DMS79 (cell line): ENCODE measurements around the gene TGM1.

Experiments used
- DNase-seq: peaks from one replicate; lab custom pipeline; 2025; lab: John Stamatoyannopoulos, UW

The TGM1 gene

DNA sequence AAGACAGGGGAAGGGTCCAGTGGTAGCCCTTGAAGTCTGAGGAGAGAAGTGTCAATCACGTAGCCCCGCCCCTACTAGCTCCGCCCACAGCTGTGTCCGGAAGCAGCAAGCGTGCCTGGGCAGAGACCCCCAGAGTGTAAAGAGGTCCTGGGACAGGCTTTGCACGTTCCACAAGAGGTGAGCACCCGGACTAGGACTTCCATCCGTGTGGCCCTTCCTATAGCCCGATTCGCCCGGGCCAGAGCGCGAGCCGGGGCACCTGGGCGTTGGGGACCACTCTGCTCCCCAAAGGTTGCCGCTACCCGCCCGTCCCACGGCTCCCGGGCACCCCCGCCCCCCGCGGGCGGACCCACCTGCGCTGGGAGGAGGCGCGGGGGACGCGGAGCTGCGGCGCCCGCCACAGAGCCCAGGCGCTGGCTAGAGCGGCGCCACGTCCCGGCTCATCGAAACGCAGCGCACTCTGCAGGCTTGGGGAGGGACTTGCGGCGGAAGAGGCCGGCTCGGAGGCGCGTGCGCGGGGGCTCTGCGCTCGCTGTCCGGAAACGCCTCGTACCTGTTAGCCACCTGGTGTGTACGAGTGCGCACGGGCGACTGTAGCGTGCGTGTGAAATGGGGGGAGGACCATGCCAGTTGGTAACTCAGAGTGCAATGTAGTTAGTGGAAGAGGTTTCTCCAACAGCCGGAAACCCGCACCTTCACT is 8.3 kb upstream of the TGM1 start, which contains the start of gene RABGGTA:
Gene RABGGTA, minus strand, starts transcription at position 464 of the 700 bp plus-strand sequence. CDS start 482 bp downstream, outside the sequence.
- DNase-seq: peak; percentile 91

DNA sequence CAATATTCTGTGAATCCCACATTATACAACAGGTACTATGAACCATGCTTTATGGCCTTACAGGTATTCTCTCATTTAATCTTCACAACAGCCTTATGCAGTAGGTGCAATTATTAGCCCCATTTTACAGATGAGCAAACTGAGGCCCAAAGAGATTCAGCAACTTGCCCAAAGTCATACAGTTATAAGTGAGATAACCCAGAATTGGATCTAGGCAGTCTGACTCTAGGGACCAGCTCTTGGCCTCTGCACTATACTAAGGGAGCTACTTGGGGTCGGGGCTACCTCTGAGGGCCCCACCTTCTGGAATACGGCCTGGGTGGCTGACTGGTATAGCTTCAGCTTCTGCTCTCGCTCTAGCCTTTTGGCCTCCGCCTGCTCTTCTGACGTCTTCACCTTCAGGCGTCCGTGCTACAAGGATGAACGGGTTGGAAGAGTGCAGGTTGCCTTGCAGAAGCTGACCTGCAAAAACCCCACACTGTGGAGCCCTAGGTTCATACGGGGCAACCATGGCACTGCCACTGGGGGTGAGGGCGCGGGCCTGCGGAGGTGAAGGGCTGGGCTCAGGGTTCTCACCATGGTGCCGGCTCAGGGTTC is 7.7 kb upstream of the TGM1 start:
- DNase-seq: peak; percentile 60

DNA sequence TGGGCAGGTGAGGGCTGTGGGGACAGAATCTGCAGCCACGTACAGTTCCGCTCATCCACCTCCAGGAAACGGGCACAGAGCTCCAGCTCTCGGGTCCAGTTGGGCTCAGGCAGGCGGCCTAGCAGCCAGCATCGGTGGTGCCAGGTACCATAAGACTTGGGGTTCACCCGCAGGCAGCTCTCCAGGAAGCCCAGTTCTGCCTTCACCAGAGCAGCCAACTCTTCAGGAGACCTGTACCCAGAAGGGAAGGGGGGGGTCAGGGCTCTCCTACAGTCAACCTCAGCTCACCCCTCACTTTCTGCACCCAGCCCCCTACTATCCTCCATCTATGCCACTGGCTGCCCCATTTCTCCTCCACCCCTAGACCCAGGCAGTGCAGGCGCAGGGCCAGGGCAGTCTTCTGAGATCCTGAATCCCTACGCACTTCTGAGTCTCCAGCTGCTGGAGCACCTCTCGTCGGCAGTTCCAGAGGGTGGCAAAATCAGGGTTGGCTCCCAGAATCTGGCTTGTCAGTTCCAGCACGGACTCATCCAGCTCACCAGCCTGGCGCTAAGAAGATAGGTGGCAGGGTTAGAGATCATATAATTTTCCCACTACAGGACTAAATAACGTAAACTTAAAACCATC is 7.0 kb upstream of the TGM1 start:
- no peak for DNase-seq

- no peak for DNase-seq
Measured at GRCh38 chr14:24269368-24269767, 6.4 kb upstream of the TGM1 start.

GRCh38 chr14:24268225-24268624 is 5.2 kb upstream of the TGM1 start:
- DNase-seq: no peak

DNA sequence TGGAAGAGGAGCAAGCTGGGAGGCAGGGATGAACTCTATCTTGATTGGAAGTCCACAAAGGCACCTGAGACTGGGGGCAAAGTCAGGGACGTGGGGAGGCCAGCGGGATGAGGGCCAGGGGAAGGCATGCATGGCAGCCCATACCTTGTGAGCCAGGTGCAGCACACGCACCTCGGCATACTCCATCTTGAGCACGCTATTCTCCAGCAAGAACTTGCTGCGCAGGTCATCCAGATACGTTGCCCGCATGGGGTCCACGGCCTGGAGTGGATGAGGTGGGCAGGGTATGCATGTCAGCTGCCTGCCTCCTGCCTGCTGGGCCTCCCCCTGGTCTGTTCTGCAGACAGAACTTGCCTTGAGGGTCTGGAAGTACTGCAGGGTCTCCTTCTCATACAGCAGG is 4.5 kb upstream of the TGM1 start:
- no peak for DNase-seq

DNA sequence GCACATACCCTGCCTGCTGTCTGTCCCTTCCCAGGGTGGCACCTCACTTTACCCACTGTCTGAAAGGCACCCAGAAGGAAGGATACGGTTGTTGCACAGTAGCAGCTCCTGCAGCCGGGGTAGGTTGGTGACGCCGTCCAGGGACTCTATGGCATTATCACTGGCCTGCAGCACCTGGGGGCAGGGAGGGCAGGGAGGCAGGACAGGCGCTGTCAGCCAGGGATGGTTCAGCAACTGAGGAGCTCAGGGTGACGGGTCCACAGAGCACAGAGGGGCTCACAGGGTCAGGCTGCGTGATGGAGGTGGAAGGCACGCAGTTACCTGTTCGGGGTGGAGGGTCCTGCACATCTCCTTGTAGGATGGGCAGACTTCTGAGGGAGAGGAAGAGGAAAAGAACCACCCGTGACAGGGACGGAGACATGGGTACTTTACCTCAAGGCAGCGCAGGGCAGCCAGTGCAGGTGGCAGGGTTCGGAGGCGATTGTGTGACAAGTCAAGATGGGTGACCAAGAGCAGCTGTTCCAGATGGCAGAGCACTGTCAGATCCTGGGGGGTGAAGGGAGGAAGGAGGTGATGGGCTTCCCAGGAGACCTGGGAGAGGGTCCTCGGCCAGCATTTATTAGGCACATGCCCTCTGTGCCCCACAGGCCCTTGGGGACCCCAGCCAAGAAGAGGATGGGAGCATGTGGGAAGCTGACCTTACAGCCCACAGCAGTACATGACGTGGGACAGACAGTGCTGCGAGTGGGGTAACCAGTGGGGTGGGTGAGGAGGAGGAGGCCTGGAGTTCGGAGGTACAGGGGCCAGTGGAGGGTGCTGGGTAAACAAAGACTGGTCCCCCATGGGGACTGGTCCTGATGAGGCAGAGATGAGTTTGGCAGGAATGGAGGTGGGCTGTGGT is 3.6 kb upstream of the TGM1 start:
- no peak for DNase-seq

DNA sequence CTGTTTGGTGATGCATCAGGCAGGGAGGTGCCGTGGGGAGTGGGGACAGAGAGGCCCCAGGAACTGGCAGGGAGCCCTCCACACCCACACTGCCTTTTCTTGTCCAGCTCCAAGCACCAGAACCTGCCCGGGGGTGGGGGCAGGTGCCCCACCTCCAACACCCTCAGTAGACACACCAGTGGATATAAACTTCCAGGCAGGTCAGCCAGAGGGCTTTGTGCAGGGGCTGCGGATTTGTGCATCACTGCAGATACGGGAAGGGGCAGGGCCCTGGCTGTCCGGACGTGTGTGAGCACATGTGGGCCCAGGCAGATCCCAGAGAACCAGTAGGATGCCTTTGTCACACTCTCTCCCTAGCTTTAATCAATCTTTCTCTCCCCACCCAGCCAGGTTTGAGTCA is 1.3 kb upstream of the TGM1 start:
- no peak for DNase-seq

DNA sequence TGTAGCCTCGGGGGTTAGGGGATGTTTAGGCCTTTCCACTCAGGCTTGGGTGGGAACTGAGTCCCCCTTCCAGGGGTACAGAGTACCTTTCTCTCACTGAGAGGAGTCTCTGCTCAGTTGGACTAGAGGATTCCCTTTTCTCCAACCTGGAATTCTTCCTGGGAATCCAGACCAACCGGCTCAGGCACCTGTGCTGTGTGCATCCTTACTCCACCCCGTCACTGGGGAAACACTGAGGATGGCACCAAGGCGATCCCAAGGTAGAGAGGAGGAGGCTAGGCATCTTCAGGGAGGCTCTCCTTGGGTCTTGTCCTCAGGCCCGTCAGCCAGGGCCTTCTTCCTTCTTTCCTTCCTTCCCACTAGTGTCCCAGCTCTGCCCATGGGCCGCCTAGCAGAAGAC is 871 bp upstream of the TGM1 start:
- DNase-seq: no peak

- DNase-seq: no peak
Measured at GRCh38 chr14:24261969-24262327, 1.0 kb downstream of the TGM1 start.

DNA sequence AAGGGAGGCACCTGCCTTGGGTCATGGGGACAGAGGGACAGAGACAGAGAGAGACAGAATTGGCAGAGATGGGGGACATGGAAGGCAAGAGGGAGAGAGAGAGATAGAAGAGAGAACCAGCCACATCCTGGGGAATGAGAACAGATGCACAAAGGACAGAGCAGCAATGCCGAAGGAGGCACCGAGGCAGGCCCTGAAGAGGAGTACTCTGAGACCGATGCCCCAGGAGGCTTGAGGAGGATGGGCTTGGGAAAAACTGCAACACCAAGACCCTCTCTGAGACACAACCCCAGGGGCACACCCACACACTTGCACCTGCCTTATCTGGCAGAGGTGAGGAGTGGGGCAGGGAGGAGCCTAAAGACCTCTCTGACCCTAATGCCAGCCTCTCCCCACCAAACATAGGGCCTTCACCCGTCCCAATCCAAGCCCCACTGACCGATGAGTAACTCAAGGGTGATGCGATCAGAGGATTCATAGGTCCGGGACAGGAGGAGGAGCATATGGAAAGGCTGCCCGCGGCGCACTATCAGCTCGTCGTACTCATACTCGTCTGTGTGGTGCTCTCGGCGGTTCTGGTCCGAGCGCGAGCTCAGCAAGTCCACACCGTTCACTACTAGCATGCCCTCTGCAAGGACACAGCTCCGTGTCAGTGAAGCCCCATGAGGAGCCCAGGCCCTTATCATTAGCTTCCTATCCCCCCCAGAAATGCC is 1.6 kb downstream of the TGM1 start:
- DNase-seq: no peak

DNA sequence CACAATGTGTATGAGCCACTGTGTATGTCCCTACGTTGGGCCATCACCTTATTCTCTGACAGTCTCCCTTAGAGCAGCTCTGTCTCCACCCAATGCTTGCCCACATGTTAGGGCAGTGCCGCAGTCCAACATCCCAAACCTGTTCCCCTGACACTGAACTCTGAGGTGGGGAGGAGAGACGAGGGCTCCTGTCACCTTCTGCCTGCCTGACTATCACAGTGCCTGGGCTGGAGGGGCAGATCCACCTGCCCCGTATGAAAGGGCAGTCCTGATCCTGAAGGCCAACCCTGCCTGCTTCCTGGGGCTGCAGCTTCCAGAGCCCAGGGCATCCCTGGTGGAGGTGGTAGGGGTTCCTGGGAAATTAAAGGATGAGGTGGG is 2.2 kb downstream of the TGM1 start:
- DNase-seq: no peak

- no peak for DNase-seq
Measured at GRCh38 chr14:24260026-24260779, 2.8 kb downstream of the TGM1 start.

GRCh38 chr14:24259282-24260025 is 3.5 kb downstream of the TGM1 start:
- no peak for DNase-seq

- DNase-seq: no peak
Measured at GRCh38 chr14:24258548-24259265, 4.3 kb downstream of the TGM1 start.

DNA sequence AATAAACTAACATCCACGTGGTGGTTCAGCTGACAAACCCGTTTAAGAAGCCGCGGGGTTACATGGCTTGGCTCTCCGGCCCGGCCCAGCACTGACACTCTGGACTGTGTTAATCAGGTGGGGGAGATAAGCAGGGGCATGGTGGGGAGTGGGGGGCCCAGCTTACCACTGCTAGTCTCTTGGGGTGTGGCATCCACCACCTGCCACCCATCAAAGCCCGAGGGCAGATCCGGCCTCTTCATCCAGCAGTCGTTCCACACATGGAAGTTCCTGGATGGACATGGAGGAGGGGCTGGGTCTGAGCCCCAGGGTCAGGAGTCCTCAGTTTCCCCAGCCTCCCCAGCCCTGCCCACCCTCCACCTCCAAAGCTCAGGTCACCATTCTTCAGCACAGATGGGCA is 4.9 kb downstream of the TGM1 start:
- no peak for DNase-seq

DNA sequence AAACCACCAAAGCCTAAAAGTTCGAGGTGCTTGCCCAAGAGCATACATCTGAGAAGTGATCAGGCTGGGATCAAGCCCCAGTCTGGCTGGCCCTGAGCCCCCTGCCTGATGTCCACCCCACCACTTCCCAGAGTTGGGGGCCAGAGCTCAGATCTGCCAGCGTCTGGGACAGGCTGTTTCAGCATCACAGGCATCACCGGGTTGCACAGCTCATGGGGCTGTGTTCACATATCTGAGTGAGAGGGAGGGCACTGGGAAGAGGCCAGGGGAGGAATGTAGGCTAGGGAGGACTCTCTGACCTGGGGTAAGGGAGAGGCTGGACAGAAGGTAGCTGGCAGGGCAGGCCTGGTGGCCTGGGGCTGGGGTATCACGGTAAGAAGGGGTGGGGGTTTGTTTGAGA is 6.0 kb downstream of the TGM1 start:
- DNase-seq: no peak

GRCh38 chr14:24255931-24256711 is 6.9 kb downstream of the TGM1 start:
- DNase-seq: no peak

- DNase-seq: no peak
Measured at GRCh38 chr14:24255438-24255837, 7.5 kb downstream of the TGM1 start.
